ENCODE data around the gene HEXIM1.

DNA sequence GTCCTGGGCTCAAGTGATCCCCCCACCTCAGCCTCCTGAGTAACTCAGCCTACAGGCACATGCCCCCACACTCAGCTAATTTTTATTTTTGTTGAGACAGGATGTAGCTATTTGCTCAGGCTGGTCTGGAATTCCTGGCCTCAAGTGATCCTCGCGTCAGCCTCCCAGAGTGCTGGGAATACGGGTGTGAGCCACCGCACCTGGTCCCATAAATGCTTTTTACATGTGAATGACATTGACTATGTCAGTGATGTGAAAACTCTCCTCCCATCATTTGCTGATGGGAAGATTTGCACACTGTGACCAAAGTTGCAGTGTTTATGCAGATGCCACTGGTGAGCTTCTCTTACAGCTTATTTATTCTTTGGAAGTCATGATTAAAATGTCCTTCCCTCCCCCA lies 30.9 kb upstream of the HEXIM1 start:
- TF ChIP-seq POLR2A (IDR thresholded peaks at IDR 0.05; ENCODE audit: low read depth, low read length) (no peak), TAF1 (IDR thresholded peaks at IDR 0.05; ENCODE audit: borderline replicate concordance, low read depth, low read length) (no peak), POLR2AphosphoS5 (IDR thresholded peaks at IDR 0.05; ENCODE audit: low read depth, low read length) (no peak)
